GM21723 (cell line): ENCODE data around the gene CACNA1C.
"Not testable (repeated sequence)": the region's sequence is repeated elsewhere in the genome, so short reads cannot be mapped to it uniquely, and the experiment has no call there.

ENCODE experiments used
- ATAC-seq: cut with Tn5 transposase; IDR thresholded peaks from one replicate; pipeline ENCODE4 v1.9.1; 2021; ENCODE audit warnings: mild to moderate bottlenecking, moderate library complexity; ENCODE audit not compliant: unreplicated experiment

The CACNA1C gene

DNA sequence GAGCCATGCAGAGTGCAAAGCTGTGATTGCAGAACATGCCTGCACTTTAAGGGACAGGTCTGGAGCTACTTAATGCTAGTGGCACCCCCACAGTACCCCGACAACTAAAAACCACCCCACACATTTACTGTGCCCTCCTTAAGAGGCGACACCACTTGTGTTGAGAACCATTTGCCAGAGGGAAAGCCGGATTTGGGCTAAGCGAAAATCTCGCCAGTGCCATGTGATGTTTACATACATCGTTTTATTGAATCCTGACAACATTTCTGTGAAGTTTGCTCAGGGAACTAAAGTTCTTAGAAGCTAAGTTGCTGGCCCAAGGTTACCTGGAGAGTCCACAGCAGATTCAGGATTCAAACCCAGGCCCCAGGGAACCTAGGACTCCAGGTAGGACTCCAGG, 623.0 kb downstream of the CACNA1C start:
- no peak for ATAC-seq

DNA sequence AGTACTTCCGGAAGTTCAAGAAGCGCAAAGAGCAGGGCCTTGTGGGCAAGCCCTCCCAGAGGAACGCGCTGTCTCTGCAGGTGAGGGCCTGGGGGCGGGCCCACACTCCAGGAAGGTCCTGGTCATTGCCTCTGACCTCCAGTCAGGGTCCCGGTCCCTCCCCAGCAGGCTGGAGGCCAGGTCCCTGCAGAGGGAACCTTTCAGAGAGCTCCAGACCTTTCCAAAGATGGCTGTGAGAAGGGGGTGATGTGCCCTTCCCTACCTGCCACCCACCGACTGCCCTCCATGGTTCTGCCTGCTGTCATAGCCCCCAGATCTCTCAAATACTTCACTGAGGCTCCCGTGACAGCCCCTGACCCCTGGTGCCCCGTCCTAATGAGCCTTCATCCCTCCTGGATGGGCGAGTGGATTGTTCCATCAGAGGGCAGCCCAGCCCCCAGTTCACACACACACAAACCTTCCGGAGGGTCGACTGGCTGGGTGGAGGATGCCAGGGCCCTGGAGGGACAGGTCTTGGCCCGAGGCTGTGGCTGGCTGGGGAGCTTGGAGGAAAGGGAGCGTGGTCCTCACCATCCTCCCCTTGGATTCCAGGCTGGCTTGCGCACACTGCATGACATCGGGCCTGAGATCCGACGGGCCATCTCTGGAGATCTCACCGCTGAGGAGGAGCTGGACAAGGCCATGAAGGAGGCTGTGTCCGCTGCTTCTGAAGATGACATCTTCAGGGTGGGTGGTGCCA, 624.5 kb downstream of the CACNA1C start:
- ATAC-seq = no peak

DNA sequence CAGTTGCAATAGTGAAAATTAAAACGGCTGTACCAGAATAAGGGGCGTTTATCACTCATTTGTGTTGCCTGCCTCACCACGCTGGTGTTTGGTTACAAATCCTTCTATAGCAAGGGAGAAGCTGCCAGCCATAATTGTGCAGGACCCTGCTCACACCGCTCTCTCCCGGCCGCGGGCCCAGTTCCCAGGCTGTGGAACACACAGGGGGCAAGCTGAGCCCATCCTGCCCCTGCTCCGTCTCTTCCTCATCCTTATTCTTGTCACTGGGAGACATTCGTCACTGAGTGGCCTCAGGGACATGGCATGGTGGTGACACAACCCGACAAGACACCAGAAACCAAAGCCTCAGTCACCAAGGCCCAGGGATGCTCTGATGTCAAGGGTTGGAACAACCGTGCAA, 625.6 kb downstream of the CACNA1C start:
- no peak for ATAC-seq

DNA sequence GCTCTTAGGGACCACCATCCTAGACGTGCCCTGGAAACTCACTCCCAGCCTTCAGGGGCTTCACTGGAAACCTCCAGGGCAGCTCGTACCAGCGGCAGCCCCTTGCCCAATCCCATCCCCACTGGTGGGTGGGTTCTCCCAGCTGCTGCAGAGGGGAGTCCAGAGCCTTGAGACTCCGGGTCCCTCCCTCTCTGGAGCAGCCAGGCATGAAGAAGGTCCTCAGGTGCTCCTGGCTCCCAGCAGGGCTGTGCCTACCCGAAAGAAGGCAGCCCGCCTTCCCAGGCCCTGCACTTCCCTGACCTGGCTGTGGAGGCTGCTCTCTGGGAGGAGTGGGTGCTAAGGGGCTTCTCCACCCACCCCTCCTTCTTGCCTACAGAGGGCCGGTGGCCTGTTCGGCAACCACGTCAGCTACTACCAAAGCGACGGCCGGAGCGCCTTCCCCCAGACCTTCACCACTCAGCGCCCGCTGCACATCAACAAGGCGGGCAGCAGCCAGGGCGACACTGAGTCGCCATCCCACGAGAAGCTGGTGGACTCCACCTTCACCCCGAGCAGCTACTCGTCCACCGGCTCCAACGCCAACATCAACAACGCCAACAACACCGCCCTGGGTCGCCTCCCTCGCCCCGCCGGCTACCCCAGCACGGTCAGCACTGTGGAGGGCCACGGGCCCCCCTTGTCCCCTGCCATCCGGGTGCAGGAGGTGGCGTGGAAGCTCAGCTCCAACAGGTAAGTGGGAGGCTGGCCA, 626.5 kb downstream of the CACNA1C start:
- no peak for ATAC-seq

DNA sequence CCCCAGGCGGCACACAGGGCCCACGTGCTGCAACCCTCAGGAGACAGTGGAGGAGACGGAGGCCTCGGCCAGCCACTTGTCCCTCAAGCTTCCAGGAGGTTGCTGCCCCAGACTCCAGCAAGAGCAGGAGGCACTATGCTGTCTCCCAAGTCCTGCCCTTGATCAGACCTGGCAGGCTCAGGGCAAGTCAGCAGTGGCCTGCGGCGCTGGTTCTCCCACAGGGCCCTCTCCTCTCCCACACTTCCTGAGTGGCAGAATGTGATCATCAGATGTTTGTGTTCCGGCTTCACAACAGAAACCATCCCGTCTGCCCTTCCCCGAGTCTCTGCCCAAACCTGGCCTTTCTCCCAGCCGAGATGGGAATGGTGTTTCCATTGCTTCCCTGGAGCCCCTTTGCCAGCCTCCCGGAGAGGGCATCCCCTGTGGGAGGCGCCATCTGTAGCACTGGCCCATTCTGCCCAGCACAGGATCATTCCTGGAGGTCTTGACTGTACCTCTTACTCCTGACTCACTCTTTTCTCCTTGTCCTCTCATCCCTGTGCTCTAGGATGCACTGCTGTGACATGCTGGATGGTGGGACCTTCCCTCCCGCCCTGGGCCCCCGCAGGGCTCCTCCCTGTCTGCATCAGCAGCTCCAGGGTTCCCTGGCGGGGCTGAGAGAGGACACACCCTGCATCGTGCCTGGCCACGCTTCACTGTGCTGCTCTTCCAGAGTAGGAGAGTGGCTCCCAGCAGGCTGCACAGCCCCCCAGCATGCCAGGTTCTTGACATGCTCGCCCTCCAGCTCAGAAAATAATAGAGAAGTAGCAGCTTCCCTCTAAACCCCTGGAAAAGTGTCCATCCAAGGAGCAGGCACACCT, 627.3 kb downstream of the CACNA1C start:
- no peak for ATAC-seq

DNA sequence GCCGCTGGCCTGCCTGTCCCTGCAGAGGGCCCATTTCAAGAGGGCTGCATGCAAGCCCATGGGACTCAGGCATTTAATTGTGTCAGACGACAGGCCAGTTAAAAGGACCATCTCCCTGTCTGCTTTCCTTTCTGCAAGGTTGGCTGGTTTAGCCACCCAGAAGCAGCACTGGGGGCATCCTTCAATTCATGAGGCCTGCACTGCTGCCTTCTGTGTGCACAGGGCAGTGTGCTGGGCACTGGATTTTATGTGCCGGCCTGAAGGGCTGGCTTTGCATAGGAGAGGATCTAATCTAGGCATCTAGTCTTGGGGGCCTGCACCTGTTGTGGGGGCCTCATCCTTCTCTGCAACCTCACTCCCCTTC, 627.9 kb downstream of the CACNA1C start:
- ATAC-seq = no peak

DNA sequence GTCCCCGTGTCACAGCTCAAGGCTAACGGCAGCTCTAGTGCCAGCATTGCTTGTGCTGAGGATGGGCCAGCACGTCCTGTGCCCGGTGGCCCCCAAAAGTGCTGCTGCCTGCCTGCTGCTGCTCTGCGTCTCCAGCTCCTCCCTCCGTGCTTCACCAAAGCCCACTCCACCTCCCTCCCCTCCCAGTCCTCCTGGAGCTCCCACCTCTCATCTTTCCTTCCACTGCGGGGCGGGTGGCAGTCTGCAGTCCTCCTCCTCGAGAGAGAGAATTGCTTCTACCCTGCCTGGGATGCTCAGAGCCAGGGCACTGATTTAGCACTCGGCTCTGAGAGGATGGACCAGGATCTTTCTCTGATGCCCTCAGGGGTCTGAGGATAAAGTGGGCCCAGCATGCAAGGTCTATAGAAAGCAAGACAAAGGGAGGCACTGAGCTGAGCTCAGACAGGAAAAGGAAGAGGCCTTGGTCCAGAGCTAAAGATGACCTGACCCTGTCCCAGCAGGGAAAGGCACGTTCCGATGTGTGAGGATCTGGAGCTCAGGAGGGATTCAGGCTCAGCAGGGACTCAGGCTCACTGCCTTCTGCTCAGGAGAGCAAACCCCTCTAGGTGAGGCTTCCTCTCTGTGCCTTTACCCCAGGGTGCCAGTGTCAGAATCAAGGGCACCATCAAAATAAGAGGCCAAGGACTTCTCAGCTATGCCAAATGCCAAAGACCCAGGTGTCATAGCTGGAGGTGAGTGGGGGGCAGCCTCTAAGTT, 628.8 kb downstream of the CACNA1C start:
- ATAC-seq = no peak

DNA sequence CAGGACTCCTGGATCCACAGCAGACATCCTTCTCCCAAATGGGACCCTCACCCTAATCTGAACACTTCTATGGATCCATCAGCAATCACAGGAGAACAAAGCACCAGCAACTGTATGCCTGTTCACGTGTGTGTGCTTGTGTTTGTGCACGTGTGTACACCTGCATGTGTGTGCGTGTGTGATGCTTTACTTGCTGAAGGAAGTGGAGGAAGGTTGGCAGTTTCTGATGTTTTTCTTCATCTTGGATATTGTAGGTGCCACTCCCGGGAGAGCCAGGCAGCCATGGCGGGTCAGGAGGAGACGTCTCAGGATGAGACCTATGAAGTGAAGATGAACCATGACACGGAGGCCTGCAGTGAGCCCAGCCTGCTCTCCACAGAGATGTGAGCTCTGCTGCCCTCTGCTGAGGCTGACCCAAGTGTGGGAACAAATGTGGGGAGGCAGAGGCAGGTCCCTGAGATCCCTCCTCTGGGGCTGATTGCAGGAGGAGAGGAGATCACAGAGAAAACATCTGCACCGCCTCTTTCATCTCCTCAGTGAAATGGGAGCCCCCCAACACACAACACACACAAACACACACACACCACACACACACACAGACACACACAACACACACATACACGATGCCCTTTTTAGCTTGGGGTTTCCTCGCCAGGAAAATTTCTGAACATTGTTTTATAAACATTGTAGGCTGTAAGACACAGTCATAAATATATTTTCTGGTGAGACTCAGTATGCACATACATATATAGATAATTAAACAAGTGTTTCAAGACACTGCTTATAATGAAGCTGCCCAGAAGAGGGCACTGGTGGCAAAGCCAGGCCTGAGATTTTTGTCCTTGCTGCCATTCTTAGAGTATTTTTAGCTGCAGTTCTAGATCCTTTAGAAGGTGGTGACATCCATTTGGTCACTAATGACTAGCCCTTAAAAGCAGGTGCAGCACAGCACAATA, 629.8 kb downstream of the CACNA1C start:
- ATAC-seq = no peak

DNA sequence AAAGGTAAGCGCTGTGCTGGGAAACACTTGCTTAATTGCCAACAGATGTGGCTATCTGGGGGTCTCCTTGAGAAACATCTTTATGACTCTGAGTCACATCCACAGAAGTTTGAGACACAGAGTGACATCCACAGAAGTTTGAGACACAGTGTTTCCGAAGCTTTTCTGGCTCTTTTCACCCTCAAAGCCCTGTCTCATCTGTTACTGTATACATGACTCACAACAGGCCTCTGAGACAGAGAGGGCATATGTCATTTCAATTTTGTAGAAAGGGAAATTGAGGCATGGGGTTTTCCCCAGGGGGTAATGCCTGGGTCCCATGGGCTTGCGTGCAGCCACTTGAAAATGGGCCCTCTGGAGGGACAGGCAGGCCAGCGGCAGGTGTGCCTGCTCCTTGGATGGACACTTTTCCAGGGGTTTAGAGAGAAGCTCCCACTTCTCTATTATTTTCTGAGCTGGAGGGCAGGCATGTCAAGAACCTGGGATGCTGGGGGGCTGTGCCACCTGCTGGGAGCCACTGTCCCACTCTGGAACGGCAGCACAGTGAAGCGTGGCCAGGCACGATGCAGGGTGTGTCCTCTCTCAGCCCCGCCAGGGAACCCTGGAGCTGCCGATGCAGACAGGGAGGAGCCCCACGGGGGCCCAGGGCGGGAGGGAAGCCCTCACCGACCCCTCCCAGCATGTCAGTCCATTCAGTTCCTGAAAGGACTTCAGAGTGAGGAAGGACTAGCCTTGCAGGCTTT, 630.7 kb downstream of the CACNA1C start:
- ATAC-seq = no peak

DNA sequence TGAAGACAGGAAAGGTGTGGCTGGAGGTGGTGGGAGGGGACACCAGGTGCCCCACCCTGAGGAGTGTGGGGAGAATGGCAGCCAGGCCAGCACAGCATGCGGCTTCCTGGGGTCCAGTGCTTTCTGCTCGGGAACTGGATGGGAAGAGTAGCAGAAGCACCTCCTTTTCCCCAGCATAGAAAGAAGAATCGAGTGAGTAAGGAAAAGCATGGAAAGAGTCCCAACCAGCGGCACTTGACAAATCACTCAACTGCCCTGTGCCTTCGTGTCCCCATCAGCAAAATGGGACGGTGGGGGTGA, 631.2 kb downstream of the CACNA1C start:
- ATAC-seq = not testable (repeated sequence)

DNA sequence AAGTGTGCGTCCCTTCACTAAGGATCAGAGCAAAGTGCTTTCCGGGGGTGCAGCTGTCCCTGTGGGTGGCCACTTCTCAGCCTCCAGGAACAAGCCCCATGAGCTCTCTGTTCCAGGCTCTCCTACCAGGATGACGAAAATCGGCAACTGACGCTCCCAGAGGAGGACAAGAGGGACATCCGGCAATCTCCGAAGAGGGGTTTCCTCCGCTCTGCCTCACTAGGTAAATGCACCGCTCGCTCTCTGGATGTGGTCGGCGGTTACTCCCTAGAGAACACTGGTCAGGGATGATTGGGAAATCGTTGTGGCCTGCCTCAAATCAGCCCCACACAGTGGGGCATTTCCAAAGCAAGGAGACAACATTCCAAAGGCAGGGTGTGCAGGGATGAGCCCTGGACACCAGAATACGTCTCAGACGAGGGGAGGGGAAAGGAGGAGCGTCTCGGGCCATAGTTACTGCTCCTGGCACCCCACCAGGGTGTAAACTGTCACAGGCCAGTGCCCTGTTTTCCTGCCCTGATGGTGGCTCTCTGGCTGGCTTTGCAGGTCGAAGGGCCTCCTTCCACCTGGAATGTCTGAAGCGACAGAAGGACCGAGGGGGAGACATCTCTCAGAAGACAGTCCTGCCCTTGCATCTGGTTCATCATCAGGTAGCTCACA, 633.0 kb downstream of the CACNA1C start:
- not testable (repeated sequence) for ATAC-seq

DNA sequence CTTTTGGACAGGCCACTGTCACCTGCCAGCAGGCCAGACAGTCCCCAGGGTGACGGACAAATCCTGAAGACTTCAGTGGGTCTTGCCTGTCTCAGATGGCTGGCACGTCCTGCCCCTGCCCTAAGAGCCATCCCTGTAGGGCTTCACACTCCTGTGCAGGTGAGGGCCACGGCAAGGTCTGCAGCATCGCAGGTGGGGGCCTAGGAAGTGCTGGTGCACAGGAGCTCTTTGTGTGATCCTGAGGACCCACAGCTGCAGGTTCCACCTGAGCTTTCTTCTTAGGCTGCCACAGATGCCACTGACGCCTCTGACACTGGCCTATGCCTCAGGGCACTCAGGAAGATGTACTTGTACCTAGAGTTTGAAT, 633.5 kb downstream of the CACNA1C start:
- ATAC-seq = no peak

DNA sequence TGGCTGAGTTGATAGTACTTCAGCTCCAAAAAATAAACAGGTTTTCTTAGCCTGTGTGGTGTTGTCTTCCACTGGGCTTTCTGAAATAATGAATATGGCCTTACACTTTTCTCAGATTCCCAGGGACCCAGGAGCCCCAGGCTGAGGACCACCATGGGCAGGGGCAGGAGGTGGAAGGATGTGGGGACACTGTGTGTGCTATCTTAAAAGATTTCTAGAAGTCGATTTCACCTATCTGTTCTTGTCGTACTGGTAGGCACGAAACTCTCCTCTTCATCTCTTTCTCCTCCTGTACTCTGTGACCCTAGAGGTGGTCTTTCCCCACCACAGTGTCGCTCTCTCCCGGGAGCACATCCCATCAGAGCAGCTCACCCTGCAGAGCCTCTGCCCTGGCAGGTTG, 634.3 kb downstream of the CACNA1C start:
- no peak for ATAC-seq

DNA sequence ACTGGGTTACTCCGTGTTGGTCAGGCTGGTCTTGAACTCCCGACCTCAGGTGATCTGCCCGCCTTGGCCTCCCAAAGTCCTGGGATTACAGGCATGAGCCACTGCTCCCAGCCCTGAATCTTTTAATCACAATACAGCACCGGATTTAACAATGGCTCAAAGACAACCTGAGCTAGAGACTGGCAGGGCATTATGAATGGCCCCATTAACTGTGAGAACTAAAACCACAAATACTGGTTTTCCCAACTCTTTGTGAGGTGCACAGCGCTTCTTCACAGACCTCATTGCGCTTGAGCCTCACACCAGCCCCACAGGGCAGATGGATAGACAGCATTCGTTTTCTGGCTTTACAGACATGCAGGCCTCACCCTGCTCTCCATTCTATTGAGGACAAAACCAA, 634.9 kb downstream of the CACNA1C start:
- ATAC-seq = no peak

DNA sequence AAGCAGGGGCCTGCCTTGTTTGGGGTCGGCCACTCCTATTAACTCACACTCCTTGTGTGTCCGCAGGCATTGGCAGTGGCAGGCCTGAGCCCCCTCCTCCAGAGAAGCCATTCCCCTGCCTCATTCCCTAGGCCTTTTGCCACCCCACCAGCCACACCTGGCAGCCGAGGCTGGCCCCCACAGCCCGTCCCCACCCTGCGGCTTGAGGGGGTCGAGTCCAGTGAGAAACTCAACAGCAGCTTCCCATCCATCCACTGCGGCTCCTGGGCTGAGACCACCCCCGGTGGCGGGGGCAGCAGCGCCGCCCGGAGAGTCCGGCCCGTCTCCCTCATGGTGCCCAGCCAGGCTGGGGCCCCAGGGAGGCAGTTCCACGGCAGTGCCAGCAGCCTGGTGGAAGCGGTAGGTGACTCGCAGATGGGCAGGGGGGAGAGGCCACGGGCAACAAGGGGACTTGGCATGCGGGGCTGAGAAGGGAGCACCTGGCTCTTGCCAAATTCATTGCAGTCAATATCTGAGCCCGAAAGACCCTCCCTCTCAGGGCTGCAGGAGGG, 635.7 kb downstream of the CACNA1C start:
- ATAC-seq = no peak

DNA sequence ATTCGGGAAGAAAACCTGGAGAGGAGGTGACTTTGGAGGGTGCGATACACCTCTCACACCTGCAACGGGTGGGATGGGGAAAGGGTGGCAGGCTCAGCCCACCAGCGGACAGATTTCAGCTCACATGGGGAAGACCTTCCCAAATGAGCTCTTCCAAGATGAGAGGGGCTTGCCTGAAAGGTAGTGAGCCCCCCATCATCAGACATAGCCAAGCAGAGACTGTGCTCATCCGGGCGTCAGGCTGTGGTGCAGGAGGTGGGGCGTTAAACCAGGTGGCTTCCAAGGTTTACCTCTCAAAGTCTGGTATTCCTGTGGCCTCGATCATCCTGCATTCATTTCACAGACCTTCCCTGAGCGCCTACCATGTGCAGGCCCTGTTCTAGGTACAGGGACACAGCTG, 636.6 kb downstream of the CACNA1C start:
- no peak for ATAC-seq

DNA sequence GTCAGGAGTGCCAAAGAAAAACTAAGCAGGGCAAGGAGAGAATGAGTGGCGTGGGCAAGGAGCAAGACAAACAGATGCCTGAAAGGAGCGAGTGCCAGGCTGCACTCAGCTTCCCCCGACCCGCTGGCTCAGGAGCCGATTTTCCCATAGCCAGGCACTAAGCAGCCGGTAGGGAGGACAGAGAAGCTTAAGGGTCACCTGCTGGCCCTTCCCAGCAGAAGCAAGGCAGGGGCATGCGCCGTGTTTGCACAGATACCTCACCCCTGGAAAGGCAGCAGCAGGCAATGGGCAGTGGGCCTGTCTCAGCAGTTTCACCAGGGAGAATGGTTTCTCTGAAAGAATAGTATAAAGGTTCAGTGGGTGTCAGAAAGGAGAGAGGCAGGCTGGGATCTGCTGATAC, 637.1 kb downstream of the CACNA1C start:
- no peak for ATAC-seq

DNA sequence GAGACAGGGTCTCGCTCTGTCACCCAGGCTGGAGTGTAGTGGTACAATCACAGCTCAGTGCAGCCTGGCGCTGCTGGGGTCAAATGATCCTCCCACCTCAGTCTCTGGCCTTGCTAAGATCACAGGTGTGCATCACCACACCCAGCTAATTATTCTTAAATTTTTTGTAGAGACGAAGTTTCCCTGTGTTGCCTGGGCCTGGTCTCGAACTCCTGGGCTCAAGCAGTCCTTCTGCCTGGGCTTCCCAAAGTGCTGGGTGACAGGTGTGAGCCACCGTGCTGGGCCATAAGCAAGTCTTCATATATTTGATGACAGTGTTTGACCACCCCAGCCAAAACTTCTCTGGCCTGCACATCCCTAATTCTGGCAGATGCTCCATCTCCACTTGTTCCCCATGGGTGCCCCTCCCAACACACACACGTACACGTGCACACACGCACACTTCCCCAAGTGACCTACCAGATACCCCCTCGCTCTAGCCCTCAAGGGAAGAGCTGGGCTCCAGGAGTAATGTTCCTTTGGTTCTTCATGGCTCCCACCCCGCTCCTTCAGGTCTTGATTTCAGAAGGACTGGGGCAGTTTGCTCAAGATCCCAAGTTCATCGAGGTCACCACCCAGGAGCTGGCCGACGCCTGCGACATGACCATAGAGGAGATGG, 637.7 kb downstream of the CACNA1C start:
- no peak for ATAC-seq
